GM18951 (cell line): ENCODE results near the gene HBEGF.
"Not testable (repeated sequence)": the region's sequence is repeated elsewhere in the genome, so short reads cannot be mapped to it uniquely, and the experiment has no call there.

Experiments
- POLR2A ChIP-seq: IDR thresholded peaks from 4 replicates; pipeline ENCODE4 v1.6.1; 2011; ENCODE audit warnings: mild to moderate bottlenecking; ENCODE audit not compliant: insufficient read length, insufficient read depth; ENCODE audit errors: extremely low read depth
- in situ Hi-C: fragments of 300-500 bp; cut with MboI; formaldehyde crosslinking; loops from one replicate; pipeline ENCODE4 v1.12.0; 2022; ENCODE audit warnings: low sequenced_read_pairs, mixed read lengths, inconsistent platforms; ENCODE audit not compliant: unreplicated experiment

Gene HBEGF

GRCh38 chr5:140356853-140357725 lies 10.7 kb upstream of the HBEGF start:
- no peak for TF ChIP-seq POLR2A
- in situ Hi-C loops = loop anchor here (5.0 kb wide), 1 partner anchor 120 kb away; no protein-coding TSS in a partner anchor

GRCh38 chr5:140355546-140355945 lies 9.1 kb upstream of the HBEGF start:
- in situ Hi-C loops = loop anchor here (5.0 kb wide), 1 partner anchor 118 kb away; no protein-coding TSS in a partner anchor
- no peak for TF ChIP-seq POLR2A

- in situ Hi-C loops = no loop called here
- TF ChIP-seq POLR2A = no peak
Observed at GRCh38 chr5:140351609-140352334, 5.4 kb upstream of the HBEGF start.

GRCh38 chr5:140349244-140349643 lies 2.8 kb upstream of the HBEGF start:
- in situ Hi-C loops = no loop called here
- no peak for TF ChIP-seq POLR2A

GRCh38 chr5:140348104-140348503 lies 1.7 kb upstream of the HBEGF start:
- no peak for TF ChIP-seq POLR2A
- in situ Hi-C loops = no loop called here

- no peak for TF ChIP-seq POLR2A
- in situ Hi-C loops = no loop called here
Observed at GRCh38 chr5:140347360-140347759, 957 bp upstream of the HBEGF start.

GRCh38 chr5:140345919-140346347 lies 470 bp downstream of the HBEGF start:
- in situ Hi-C loops = no loop called here
- no peak for TF ChIP-seq POLR2A

GRCh38 chr5:140344683-140345423 lies 1.6 kb downstream of the HBEGF start:
- TF ChIP-seq POLR2A = no peak
- in situ Hi-C loops = no loop called here

GRCh38 chr5:140343849-140344248 lies 2.6 kb downstream of the HBEGF start:
- in situ Hi-C loops = not testable (repeated sequence)

GRCh38 chr5:140342896-140343295 lies 3.5 kb downstream of the HBEGF start:
- no peak for TF ChIP-seq POLR2A
- in situ Hi-C loops = no loop called here

- TF ChIP-seq POLR2A = no peak
- in situ Hi-C loops = no loop called here
Observed at GRCh38 chr5:140342287-140342686, 4.1 kb downstream of the HBEGF start.

GRCh38 chr5:140341591-140341990 lies 4.8 kb downstream of the HBEGF start:
- in situ Hi-C loops = no loop called here
- TF ChIP-seq POLR2A = no peak

GRCh38 chr5:140340605-140341121 lies 5.7 kb downstream of the HBEGF start:
- no peak for TF ChIP-seq POLR2A
- in situ Hi-C loops = no loop called here

GRCh38 chr5:140339636-140340035 lies 6.8 kb downstream of the HBEGF start:
- no peak for TF ChIP-seq POLR2A
- in situ Hi-C loops = no loop called here
